ENCODE data around the gene MAT2B.
A peak's percentile ranks its signal among the peaks of the same experiment; 100 is the strongest.

MAT2B gene

GRCh38 chr5:163505368-163506094 is at the start of gene MAT2B:
Gene MAT2B (plus strand): TSS chr5:163505619. CDS start chr5:163505687, 68 bp downstream.
- peak; percentile 94 for DNase-seq

GRCh38 chr5:163456029-163456589 is 49.3 kb upstream of the MAT2B start:
- no peak for DNase-seq

- DNase-seq = no peak
Measured at GRCh38 chr5:163456840-163457239, 48.6 kb upstream of the MAT2B start.

GRCh38 chr5:163458778-163459385 is 46.5 kb upstream of the MAT2B start:
- no peak for DNase-seq

GRCh38 chr5:163459462-163459818 is 46.0 kb upstream of the MAT2B start:
- DNase-seq = no peak

GRCh38 chr5:163459819-163460561 is 45.4 kb upstream of the MAT2B start, which contains the start of gene NUDCD2:
Gene NUDCD2 (minus strand): TSS chr5:163460102. CDS start chr5:163460050, 52 bp downstream.
- DNase-seq = peak; percentile 94

- no peak for DNase-seq
Measured at GRCh38 chr5:163460562-163461171, 44.8 kb upstream of the MAT2B start, which contains the start of gene HMMR. Gene HMMR (plus strand): TSS chr5:163460632. CDS start chr5:163460693, 61 bp downstream.

GRCh38 chr5:163463063-163463435 is 42.4 kb upstream of the MAT2B start:
- no peak for DNase-seq

GRCh38 chr5:163467682-163468081 is 37.7 kb upstream of the MAT2B start:
- DNase-seq = no peak

GRCh38 chr5:163473635-163474243 is 31.7 kb upstream of the MAT2B start:
- DNase-seq = no peak

GRCh38 chr5:163475411-163475810 is 30.0 kb upstream of the MAT2B start:
- no peak for DNase-seq

- DNase-seq = no peak
Measured at GRCh38 chr5:163478126-163478981, 27.1 kb upstream of the MAT2B start.

GRCh38 chr5:163478982-163479271 is 26.5 kb upstream of the MAT2B start:
- no peak for DNase-seq

GRCh38 chr5:163489055-163489744 is 16.2 kb upstream of the MAT2B start:
- no peak for DNase-seq

- no peak for DNase-seq
Measured at GRCh38 chr5:163489745-163490075, 15.7 kb upstream of the MAT2B start.

- no peak for DNase-seq
Measured at GRCh38 chr5:163496286-163496685, 9.1 kb upstream of the MAT2B start.

GRCh38 chr5:163497315-163497714 is 8.1 kb upstream of the MAT2B start:
- DNase-seq = no peak

GRCh38 chr5:163498886-163499285 is 6.5 kb upstream of the MAT2B start:
- no peak for DNase-seq

- no peak for DNase-seq
Measured at GRCh38 chr5:163502521-163502920, 2.9 kb upstream of the MAT2B start.

- peak; percentile 46 for DNase-seq
Measured at GRCh38 chr5:163503106-163504078, 2.0 kb upstream of the MAT2B start.

Measured in stimulated activated CD8-positive, alpha-beta memory T cell treated with anti-CD3 and anti-CD28 coated beads, Interleukin-4, amount 100 ng/mL, for 48 hours (primary cell).